ENCODE measurements around the gene ARHGAP18.

Gene ARHGAP18

DNA sequence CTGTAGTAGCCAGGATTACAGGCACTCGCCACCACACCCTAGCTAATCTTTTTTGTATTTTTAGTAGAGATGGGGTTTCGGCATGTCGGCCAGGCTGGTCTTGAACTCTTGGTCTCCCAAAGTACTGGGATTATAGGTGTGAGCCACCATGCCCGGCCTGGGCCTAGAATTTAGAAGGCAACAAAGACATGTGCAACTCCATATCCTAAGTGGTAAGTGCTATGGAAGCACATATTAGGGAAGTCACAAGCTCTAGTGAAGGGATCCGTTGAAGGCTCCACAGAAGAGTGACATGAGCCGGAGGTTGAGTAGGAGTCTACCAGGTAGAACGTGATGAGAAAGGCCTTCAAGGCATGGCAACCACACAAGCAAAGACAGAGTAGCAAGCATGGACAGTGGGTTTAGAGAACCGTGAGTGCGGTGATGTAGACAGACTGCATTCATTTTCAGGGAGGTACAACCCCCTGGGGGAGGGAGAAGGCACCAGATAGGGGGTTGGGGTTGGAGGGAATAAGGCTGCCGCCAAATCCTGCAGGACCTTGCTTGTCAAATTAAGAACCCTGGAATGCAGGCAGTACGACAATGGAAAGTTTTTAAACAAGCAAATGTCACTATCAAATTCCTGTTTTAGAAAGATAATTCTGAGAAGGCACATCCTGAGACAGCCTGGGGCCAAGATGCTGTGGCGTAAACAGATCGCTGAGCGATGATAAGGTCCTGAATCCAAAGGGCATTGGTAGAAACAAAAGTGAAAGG, 50.2 kb downstream of the ARHGAP18 start:
- no peak for DNase-seq (ENCODE audit: low read depth)

DNA sequence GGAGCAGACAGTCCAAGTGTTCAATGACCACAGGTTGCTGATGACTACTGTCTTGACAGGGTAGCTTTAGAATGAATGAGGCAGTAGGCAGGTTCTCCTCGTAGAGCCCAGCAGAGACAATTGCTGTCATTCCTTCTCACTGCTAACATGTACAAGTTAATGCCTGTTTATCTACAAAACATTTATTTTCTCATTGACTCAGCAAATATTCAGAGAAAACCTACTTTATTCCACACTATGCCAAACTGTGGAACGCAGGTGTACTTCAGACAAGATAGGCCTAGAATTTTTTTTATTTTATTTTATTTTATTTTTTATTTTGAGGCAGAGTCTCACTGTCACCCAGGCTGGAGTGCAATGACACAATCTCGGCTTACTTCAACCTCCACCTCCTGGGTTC, 50.8 kb downstream of the ARHGAP18 start:
- TF ChIP-seq, protein P1, sequence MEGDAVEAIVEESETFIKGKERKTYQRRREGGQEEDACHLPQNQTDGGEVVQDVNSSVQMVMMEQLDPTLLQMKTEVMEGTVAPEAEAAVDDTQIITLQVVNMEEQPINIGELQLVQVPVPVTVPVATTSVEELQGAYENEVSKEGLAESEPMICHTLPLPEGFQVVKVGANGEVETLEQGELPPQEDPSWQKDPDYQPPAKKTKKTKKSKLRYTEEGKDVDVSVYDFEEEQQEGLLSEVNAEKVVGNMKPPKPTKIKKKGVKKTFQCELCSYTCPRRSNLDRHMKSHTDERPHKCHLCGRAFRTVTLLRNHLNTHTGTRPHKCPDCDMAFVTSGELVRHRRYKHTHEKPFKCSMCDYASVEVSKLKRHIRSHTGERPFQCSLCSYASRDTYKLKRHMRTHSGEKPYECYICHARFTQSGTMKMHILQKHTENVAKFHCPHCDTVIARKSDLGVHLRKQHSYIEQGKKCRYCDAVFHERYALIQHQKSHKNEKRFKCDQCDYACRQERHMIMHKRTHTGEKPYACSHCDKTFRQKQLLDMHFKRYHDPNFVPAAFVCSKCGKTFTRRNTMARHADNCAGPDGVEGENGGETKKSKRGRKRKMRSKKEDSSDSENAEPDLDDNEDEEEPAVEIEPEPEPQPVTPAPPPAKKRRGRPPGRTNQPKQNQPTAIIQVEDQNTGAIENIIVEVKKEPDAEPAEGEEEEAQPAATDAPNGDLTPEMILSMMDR (IDR thresholded peaks at IDR 0.05; ENCODE audit: insufficient read depth, low read depth, low read length, missing control alignments): no peak
- no peak for DNase-seq (ENCODE audit: low read depth)
- no peak overlapping the region for H3K4me3 ChIP-seq (ENCODE audit: low read length)

More for the DNA sequence above, 50.2 kb downstream of the ARHGAP18 start:
- TF ChIP-seq, protein P1 (IDR thresholded peaks at IDR 0.05; ENCODE audit: insufficient read depth, low read depth, low read length, missing control alignments): no peak
- H3K4me3 ChIP-seq (ENCODE audit: low read length): no peak overlapping the region

DNA sequence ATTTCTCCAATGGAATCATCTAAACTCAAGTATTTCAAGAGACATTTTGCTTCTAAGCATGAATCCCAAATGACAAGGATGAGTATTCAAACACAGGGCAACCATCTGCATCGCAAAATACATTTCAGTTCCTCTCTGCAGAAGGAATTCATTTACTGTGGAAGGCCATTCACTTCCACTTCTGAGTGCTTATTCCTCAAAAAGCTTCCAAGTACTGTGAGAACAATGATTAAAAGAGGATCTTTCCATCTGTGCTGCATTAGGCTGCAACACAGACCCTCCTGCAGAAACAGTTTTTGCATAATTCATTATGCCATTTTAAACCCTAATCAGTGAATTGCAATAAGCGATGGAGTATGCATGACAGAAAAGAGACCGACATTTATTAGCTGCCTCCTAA, 52.5 kb downstream of the ARHGAP18 start:
- no peak overlapping the region for H3K4me3 ChIP-seq (ENCODE audit: low read length)
- DNase-seq (ENCODE audit: low read depth): no peak
- TF ChIP-seq, protein P1 (IDR thresholded peaks at IDR 0.05; ENCODE audit: insufficient read depth, low read depth, low read length, missing control alignments): no peak

DNA sequence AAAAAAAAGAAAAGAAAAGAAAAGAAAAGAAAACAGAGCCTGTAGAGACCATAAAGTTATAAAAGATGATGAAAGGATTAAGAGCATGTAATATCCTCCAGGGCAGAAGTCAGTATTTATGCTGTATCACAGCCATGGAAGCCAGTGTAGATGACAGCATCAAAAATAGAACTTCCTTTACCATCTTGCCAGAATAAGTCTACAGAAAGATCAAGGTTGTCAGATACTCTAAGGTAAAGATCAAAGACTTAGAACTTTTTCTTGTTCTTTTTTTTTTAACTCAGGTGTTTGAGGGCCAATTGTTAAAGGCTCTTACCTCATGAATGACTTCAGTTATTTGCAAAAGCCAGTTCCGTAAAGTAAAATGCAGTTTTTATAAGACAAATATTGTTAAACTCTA, 54.6 kb downstream of the ARHGAP18 start:
- no peak for DNase-seq (ENCODE audit: low read depth)
- H3K4me3 ChIP-seq (ENCODE audit: low read length): no peak overlapping the region
- TF ChIP-seq, protein P1 (IDR thresholded peaks at IDR 0.05; ENCODE audit: insufficient read depth, low read depth, low read length, missing control alignments): no peak

DNA sequence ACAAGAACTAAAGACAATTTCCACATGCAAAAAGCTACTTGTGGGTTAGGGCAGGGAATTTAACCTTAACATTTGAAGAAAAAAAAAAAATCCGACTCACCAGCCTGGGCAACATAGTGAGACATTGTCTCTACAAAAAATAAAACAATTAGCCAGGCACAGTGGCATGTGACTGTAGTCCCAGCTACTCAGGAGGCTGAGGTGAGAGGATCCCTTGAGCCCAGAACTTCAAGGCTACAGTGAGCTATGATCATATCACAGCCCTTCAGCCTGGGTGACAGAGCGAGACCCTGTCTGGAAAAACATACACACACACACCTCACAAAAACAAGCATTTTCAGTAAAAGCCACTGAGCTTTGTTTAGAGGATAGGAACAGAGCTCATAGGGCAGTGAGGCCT, 56.2 kb downstream of the ARHGAP18 start:
- no peak for DNase-seq (ENCODE audit: low read depth)
- no peak overlapping the region for H3K4me3 ChIP-seq (ENCODE audit: low read length)
- TF ChIP-seq, protein P1 (IDR thresholded peaks at IDR 0.05; ENCODE audit: insufficient read depth, low read depth, low read length, missing control alignments): no peak

DNA sequence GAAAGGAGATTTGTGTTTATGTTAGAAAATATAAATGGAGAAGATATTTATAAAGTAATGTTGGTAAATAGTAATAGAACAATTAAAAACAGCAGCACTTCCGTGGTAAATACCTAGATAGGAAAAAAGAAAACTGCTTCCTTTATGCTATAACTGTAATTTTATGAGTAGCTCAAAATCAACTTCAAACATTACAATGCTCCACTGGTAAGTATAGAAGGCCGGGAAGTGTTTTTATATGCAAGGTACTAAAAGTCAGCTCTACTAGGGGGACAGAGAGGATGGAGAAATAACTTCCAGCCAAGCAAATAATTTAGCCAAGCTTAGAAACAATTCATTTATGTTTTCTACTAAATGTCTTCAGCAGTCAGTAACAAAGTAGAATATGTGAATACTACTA, 56.7 kb downstream of the ARHGAP18 start:
- no peak for DNase-seq (ENCODE audit: low read depth)
- H3K4me3 ChIP-seq (ENCODE audit: low read length): no peak overlapping the region
- TF ChIP-seq, protein P1 (IDR thresholded peaks at IDR 0.05; ENCODE audit: insufficient read depth, low read depth, low read length, missing control alignments): no peak

DNA sequence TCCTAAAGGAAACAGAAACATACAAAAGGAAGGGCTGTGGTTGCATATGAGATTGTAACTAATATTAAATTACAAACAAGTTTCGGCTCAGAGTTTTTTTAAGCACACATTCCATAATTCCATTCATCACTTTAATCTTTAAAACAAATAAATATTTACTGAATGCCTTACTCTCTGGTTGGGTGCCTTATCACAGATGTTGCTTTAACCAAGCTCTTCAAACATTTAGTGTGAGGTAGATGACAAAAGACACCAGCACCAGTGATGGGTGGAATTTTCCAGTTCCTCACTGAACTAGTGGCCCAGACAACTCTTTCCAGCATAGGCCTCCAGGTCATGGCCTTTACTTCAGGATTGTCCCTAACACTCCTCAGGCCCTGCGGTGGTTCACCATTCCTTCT, 58.7 kb downstream of the ARHGAP18 start:
- TF ChIP-seq, protein P1 (IDR thresholded peaks at IDR 0.05; ENCODE audit: insufficient read depth, low read depth, low read length, missing control alignments): no peak
- DNase-seq (ENCODE audit: low read depth): no peak
- H3K4me3 ChIP-seq (ENCODE audit: low read length): no peak overlapping the region

Measured in epithelial cell of esophagus (primary cell).